Esophagus muscularis mucosa (tissue), 3 donors: Measurements from ENCODE around the gene PDS5B.

Experiments
- CTCF ChIP-seq, 3 experiments: fragments of 200-600 bp in 2 of 3; fragments of 450-650 bp in 1 of 3; sonication (generic) in 2 of 3; IDR thresholded peaks; one replicate each; pipeline ENCODE4 v1.5.1; 2017 to 2019; ENCODE audit warnings: antibody characterized with exemption in 3 of 3, mild to moderate bottlenecking in 2 of 3, moderate library complexity in 1 of 3
- POLR2A ChIP-seq: fragments of 450-650 bp; IDR thresholded peaks from one replicate; pipeline ENCODE4 v1.6.1; 2017; ENCODE audit warnings: antibody characterized with exemption, moderate library complexity, mild to moderate bottlenecking, low read depth

- no peak for TF ChIP-seq CTCF (IDR thresholded peaks at IDR 0.05)
- TF ChIP-seq POLR2A = no peak
These were observed 236.5 kb downstream of the PDS5B start for GRCh38 chr13:32822771-32823170.
